Measurements from ENCODE around the gene ASPM.

DNA sequence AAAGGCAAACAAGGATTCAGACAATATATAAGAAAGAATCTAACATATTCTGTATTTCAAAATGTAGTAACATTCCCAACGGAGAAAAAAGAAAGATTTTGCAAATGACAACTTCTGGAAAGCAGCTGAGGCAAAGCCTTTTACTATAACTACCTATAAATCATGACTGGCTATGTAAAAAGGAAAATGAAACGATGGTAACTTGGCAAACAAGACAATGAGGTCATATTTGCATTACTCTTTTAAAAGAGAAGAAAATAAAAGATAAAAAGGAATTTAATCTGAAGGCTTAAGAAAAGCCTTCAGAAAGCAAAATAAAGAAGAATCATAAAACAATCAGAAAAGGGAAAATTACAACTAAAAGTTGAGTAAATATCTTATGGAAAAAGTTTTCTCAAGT, 25.1 kb upstream of the ASPM start:
- TF ChIP-seq, protein P1, sequence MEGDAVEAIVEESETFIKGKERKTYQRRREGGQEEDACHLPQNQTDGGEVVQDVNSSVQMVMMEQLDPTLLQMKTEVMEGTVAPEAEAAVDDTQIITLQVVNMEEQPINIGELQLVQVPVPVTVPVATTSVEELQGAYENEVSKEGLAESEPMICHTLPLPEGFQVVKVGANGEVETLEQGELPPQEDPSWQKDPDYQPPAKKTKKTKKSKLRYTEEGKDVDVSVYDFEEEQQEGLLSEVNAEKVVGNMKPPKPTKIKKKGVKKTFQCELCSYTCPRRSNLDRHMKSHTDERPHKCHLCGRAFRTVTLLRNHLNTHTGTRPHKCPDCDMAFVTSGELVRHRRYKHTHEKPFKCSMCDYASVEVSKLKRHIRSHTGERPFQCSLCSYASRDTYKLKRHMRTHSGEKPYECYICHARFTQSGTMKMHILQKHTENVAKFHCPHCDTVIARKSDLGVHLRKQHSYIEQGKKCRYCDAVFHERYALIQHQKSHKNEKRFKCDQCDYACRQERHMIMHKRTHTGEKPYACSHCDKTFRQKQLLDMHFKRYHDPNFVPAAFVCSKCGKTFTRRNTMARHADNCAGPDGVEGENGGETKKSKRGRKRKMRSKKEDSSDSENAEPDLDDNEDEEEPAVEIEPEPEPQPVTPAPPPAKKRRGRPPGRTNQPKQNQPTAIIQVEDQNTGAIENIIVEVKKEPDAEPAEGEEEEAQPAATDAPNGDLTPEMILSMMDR (IDR thresholded peaks at IDR 0.05), result no peak
- no peak for TF ChIP-seq POLR2A (IDR thresholded peaks at IDR 0.05)

All from right lobe of liver (tissue), 4 donors.